HL-60 (cell line): ENCODE measurements around the gene MSI2.
A peak's percentile ranks its signal among the peaks of the same experiment; 100 is the strongest.

Experiments
- DNase-seq, 2 experiments: peaks; one replicate each; pipeline ENCODE4 v3.0.0-alpha.2; 2010 to 2020; ENCODE audit warnings: low read depth in 1 of 2, low spot score in 1 of 2
- H3K27ac ChIP-seq: fragments of 250-450 bp; sonication (Bioruptor Pico); replicated peaks from 2 replicates; pipeline ENCODE4 v1.5.1; 2020; ENCODE audit warnings: mild to moderate bottlenecking, moderate library complexity
- H3K27me3 ChIP-seq: fragments of 250-450 bp; sonication (Bioruptor Pico); 2 replicates; pipeline ENCODE4 v1.5.1; 2021; ENCODE audit warnings: mild to moderate bottlenecking, moderate library complexity; ENCODE audit not compliant: insufficient read depth, poor library complexity, severe bottlenecking
- H3K4me3 ChIP-seq: replicated peaks from 2 replicates; pipeline ENCODE4 v1.5.1; 2011; ENCODE audit warnings: mild to moderate bottlenecking, control low read depth, low read length; ENCODE audit not compliant: insufficient read depth
- GABPA ChIP-seq: IDR thresholded peaks from 2 replicates; pipeline ENCODE4 v1.6.1; 2012; ENCODE audit warnings: low read depth
- POLR2AphosphoS5 ChIP-seq: IDR thresholded peaks from 2 replicates; pipeline ENCODE4 v1.6.1; 2012; ENCODE audit warnings: low read depth
- SPI1 ChIP-seq: IDR thresholded peaks from 2 replicates; pipeline ENCODE4 v1.6.1; 2012; ENCODE audit warnings: low read depth, mild to moderate bottlenecking, borderline replicate concordance
- TF ChIP-seq, protein P1 (sequence below): IDR thresholded peaks from 2 replicates; pipeline ENCODE4 v1.6.1; 2012; ENCODE audit warnings: low read depth; ENCODE audit not compliant: insufficient replicate concordance
- TF ChIP-seq, protein P2 (sequence below): IDR thresholded peaks from one replicate; pipeline ENCODE4 v1.5.1; 2011; ENCODE audit warnings: low read length, control low read depth, inconsistent platforms; ENCODE audit not compliant: insufficient read depth

Gene MSI2

DNA sequence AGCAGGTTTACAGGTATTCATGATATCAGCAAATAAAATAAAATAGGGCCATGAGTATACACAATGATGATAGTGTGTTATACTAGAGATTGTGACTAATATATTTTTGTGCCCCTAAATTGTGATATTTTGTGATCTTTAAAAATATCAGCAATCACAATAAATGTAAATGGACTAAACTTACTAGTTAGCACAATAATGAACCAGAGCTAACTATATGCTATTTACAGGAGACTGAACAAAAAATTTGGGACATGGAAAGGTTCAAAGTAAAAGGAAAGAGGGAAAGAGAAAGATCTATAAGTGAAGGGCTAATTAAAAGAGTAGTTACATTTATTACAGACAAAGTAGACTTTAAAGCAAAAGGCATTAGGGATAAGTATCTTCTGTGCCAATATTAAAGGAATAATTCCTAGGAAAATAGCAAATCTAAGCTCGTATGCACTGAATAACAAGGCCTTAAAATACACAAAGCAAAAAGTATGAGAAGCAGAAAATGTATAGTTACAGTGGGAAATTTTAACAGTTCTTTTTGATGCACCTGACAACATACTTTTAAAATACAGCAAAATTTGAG, 5.0 kb upstream of the MSI2 start:
- H3K27me3 ChIP-seq = no peaks in the 10 kb centered on the region
- DNase-seq = no peak
- TF ChIP-seq SPI1 (no peak), POLR2AphosphoS5 (no peak)
- TF ChIP-seq, protein P1, sequence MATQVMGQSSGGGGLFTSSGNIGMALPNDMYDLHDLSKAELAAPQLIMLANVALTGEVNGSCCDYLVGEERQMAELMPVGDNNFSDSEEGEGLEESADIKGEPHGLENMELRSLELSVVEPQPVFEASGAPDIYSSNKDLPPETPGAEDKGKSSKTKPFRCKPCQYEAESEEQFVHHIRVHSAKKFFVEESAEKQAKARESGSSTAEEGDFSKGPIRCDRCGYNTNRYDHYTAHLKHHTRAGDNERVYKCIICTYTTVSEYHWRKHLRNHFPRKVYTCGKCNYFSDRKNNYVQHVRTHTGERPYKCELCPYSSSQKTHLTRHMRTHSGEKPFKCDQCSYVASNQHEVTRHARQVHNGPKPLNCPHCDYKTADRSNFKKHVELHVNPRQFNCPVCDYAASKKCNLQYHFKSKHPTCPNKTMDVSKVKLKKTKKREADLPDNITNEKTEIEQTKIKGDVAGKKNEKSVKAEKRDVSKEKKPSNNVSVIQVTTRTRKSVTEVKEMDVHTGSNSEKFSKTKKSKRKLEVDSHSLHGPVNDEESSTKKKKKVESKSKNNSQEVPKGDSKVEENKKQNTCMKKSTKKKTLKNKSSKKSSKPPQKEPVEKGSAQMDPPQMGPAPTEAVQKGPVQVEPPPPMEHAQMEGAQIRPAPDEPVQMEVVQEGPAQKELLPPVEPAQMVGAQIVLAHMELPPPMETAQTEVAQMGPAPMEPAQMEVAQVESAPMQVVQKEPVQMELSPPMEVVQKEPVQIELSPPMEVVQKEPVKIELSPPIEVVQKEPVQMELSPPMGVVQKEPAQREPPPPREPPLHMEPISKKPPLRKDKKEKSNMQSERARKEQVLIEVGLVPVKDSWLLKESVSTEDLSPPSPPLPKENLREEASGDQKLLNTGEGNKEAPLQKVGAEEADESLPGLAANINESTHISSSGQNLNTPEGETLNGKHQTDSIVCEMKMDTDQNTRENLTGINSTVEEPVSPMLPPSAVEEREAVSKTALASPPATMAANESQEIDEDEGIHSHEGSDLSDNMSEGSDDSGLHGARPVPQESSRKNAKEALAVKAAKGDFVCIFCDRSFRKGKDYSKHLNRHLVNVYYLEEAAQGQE = no peak
- TF ChIP-seq, protein P2, sequence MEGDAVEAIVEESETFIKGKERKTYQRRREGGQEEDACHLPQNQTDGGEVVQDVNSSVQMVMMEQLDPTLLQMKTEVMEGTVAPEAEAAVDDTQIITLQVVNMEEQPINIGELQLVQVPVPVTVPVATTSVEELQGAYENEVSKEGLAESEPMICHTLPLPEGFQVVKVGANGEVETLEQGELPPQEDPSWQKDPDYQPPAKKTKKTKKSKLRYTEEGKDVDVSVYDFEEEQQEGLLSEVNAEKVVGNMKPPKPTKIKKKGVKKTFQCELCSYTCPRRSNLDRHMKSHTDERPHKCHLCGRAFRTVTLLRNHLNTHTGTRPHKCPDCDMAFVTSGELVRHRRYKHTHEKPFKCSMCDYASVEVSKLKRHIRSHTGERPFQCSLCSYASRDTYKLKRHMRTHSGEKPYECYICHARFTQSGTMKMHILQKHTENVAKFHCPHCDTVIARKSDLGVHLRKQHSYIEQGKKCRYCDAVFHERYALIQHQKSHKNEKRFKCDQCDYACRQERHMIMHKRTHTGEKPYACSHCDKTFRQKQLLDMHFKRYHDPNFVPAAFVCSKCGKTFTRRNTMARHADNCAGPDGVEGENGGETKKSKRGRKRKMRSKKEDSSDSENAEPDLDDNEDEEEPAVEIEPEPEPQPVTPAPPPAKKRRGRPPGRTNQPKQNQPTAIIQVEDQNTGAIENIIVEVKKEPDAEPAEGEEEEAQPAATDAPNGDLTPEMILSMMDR = no peak

DNA sequence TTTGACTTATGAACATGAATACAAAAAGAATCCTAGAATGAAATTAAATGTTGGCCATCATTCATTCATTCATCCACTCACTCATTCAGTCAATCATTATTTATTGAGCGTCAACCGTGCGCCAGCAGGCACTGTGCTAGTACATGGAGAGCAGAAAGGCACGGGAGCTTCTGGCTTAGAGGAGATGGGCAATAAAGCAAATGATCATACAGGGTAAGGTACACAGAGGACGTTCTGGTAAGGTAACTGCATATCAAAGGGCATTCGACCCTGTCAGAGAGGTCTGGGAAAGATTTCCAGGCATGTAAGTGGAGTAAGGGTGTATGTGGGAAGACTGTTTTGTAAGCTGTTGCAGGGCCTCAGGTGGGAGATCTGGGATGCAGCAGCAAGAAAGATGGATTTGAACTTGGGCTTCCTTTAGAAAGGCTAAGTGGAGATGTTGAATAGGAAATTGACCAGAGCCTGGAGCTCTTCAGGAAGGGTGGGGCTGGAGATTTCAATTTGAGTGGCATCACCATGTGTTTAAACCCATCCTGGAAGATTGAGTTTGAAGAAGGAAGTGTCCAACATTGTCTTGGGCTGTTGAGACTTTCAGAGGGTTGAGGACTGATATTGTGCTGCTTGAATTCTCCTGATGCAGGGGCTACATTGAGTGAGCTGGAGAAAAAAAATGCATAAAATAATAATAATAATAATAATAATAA, 2.8 kb upstream of the MSI2 start:
- TF ChIP-seq, protein P2 = no peak
- TF ChIP-seq, protein P1 = no peak
- TF ChIP-seq GABPA = no peak
- no peak for TF ChIP-seq SPI1
- TF ChIP-seq POLR2AphosphoS5 = no peak
- no peak for DNase-seq
- no peak overlapping the region for H3K4me3 ChIP-seq
- H3K27me3 ChIP-seq = no peaks in the 10 kb centered on the region
- H3K27ac ChIP-seq = no peak overlapping the region

More for the DNA sequence above, 5.0 kb upstream of the MSI2 start:
- Histone ChIP-seq H3K27ac (no peak overlapping the region), H3K4me3 (no peak overlapping the region)

DNA sequence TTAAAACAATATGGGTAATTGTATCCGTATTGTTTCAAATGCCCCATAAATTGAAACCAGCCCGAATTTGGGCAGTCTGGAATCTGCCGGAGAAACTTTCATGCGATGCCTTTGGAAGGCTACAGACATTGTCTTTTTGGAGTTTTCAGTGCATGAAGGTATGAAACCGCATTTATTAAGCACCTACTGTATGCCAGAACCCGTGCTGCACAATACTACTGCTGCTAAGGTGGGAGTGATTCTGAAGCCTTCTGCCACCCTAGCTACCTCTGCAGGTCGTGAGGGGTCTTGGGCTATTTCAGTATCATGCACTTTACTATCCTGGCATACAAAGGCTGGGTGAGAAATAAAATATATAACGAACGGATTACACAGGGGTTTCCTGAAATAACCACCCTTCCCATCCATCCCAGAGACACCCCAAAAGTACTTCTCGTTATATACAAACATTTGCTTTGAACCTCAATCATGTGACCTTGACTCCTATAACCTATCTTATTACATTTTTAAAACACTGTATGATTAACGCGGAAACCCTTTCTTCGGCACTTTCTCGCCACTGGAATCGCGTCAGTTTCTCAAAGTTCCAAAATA, 1.0 kb upstream of the MSI2 start:
- H3K27ac ChIP-seq = no peak overlapping the region
- H3K27me3 ChIP-seq = no peaks in the 10 kb centered on the region
- no peak for DNase-seq
- H3K4me3 ChIP-seq = peak overlapping the region; percentile 69
- TF ChIP-seq POLR2AphosphoS5 = no peak

DNA sequence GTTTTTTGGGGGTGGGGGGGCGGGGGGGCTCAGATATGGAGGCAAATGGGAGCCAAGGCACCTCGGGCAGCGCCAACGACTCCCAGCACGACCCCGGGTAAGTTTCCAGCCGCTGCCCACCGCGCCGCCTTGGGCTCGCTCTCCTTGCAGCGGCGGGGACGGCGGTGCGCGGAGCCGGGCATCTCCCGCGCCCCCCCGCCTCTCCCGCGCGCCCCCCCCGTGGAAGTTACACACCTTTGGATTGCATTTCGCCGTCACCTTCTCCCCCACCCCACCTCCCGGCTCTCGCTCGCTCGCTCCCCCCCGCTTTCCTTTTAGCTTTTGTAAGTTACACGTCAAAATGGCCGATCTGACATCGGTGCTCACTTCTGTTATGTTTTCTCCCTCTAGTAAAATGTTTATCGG, 387 bp downstream of the MSI2 start:
- DNase-seq = peak in 1 of 2 experiments; percentile 14
- H3K4me3 ChIP-seq = peak overlapping the region; percentile 69
- H3K27me3 ChIP-seq = no peaks in the 10 kb centered on the region
- TF ChIP-seq SPI1 (no peak), POLR2AphosphoS5 (no peak), GABPA (no peak)
- TF ChIP-seq, protein P2 = no peak
- TF ChIP-seq, protein P1 = no peak
- H3K27ac ChIP-seq = peak overlapping the region; percentile 52
